IMR-90 (cell line): ENCODE results near the gene TIA1. TPM values are rescaled to one million over a fixed set of nuclear protein-coding genes. Genes with fewer than 3 reads are reported as not detected.

Experiments used
- ATAC-seq: fragments of 200-7000 bp; cut with Tn5 transposase; 2 replicates; pipeline ENCODE4 v1.9.1; 2020; ENCODE audit warnings: low read depth, mild to moderate bottlenecking, moderate library complexity
- BruUV-seq: library from RNA; stranded (reverse); fragments of 400-500 nt; replicated peaks from 2 replicates; lab custom pipeline; 2021; lab: Mats Ljungman, UMichigan
- CTCF ChIA-PET: fragments of 300-600 bp; formaldehyde crosslinking; extraction: SDS; loops from one replicate; lab custom pipeline; 2021; ENCODE audit warnings: antibody characterized with exemption; lab: Yijun Ruan, JAX
- POLR2A ChIA-PET: fragments of 300-600 bp; sonication (Branson Sonifier 250); formaldehyde crosslinking; loops from one replicate; lab custom pipeline; 2022; ENCODE audit warnings: antibody characterized with exemption; ENCODE audit not compliant: unreplicated experiment; lab: Charles Lee
- DNase-seq: peaks from one replicate; pipeline ENCODE4 v3.0.0; 2013
- H2AFZ ChIP-seq: replicated peaks from 2 replicates; pipeline ENCODE3; 2013; ENCODE audit warnings: low read length, mild to moderate bottlenecking; ENCODE audit not compliant: poor library complexity
- H2AK5ac ChIP-seq: 2 replicates; pipeline ENCODE4 v1.6.1; 2013; ENCODE audit warnings: low read depth, low read length, inconsistent platforms
- H2AK9ac ChIP-seq: replicated peaks from 2 replicates; pipeline ENCODE3; 2013; ENCODE audit warnings: mild to moderate bottlenecking, low read depth, low read length, moderate library complexity; ENCODE audit not compliant: poor library complexity
- H2BK120ac ChIP-seq: 2 replicates; pipeline ENCODE4 v1.6.1; 2013; ENCODE audit warnings: low read depth, low read length, inconsistent platforms
- H2BK15ac ChIP-seq: 3 replicates; pipeline ENCODE4 v1.6.1; 2013; ENCODE audit warnings: low read depth, low read length, inconsistent platforms
- H2BK20ac ChIP-seq: 2 replicates; pipeline ENCODE4 v1.6.1; 2013; ENCODE audit warnings: low read depth, mild to moderate bottlenecking, inconsistent platforms, low read length, moderate library complexity
- H2BK5ac ChIP-seq: 2 replicates; pipeline ENCODE4 v1.6.1; 2013; ENCODE audit warnings: mild to moderate bottlenecking, low read depth, low read length, inconsistent platforms; ENCODE audit not compliant: poor library complexity, severe bottlenecking
- H3K14ac ChIP-seq: replicated peaks from 2 replicates; pipeline ENCODE4 v1.6.1; 2013; ENCODE audit warnings: low read depth, low read length, inconsistent platforms
- H3K18ac ChIP-seq: 2 replicates; pipeline ENCODE4 v1.6.1; 2013; ENCODE audit warnings: low read depth, low read length, control low read depth
- H3K23ac ChIP-seq: 2 replicates; pipeline ENCODE4 v1.6.1; 2013; ENCODE audit warnings: low read depth, low read length, inconsistent platforms
- H3K27ac ChIP-seq: 2 replicates; pipeline ENCODE4 v1.5.1; 2013; ENCODE audit warnings: mild to moderate bottlenecking, control low read depth, low read length; ENCODE audit not compliant: insufficient read depth
- H3K27me3 ChIP-seq: 2 replicates; pipeline ENCODE4 v1.6.1; 2013; ENCODE audit warnings: low read length; ENCODE audit not compliant: control insufficient read depth, insufficient read depth
- H3K36me3 ChIP-seq: 2 replicates; pipeline ENCODE4 v1.6.1; 2013; ENCODE audit warnings: low read length, mixed read lengths; ENCODE audit not compliant: control insufficient read depth, insufficient read depth
- H3K4ac ChIP-seq: 2 replicates; pipeline ENCODE4 v1.6.1; 2013; ENCODE audit warnings: low read depth, low read length, inconsistent platforms
- H3K4me1 ChIP-seq: 2 replicates; pipeline ENCODE4 v1.6.1; 2013; ENCODE audit warnings: low read length, mixed read lengths; ENCODE audit not compliant: control insufficient read depth, insufficient read depth
- H3K4me2 ChIP-seq: 2 replicates; pipeline ENCODE4 v1.6.1; 2013; ENCODE audit warnings: low read depth, mild to moderate bottlenecking, control low read depth, low read length, moderate library complexity
- H3K4me3 ChIP-seq: 2 replicates; pipeline ENCODE4 v1.5.1; 2013; ENCODE audit warnings: low read depth, mild to moderate bottlenecking, control low read depth, low read length, moderate library complexity; ENCODE audit not compliant: insufficient read depth
- H3K56ac ChIP-seq: 2 replicates; pipeline ENCODE4 v1.6.1; 2013; ENCODE audit warnings: low read length, inconsistent platforms; ENCODE audit not compliant: insufficient read depth; ENCODE audit errors: extremely low read depth
- H3K79me1 ChIP-seq, 2 experiments: 2 replicates each; pipeline ENCODE4 v1.6.1; 2013; ENCODE audit warnings: low read length in 2 of 2, inconsistent platforms in 1 of 2, low read depth in 1 of 2
- H3K9ac ChIP-seq: 2 replicates; pipeline ENCODE4 v1.6.1; 2013; ENCODE audit warnings: low read depth, low read length, control low read depth
- H3K9me1 ChIP-seq: 2 replicates; pipeline ENCODE4 v1.6.1; 2013; ENCODE audit warnings: low read length, inconsistent platforms; ENCODE audit not compliant: insufficient read depth
- H3K9me3 ChIP-seq: 2 replicates; pipeline ENCODE4 v1.6.1; 2013; ENCODE audit warnings: low read length; ENCODE audit not compliant: control insufficient read depth, insufficient read depth
- H4K20me1 ChIP-seq: 2 replicates; pipeline ENCODE4 v1.6.1; 2013; ENCODE audit warnings: low read length, inconsistent platforms; ENCODE audit not compliant: insufficient read depth
- H4K5ac ChIP-seq: 2 replicates; pipeline ENCODE4 v1.6.1; 2013; ENCODE audit warnings: mild to moderate bottlenecking, low read depth, low read length, control low read depth
- H4K8ac ChIP-seq, 2 experiments: 2 replicates each; pipeline ENCODE4 v1.6.1; 2013; ENCODE audit warnings: low read depth in 2 of 2, low read length in 2 of 2, control low read depth in 1 of 2, inconsistent platforms in 1 of 2
- H4K91ac ChIP-seq: 2 replicates; pipeline ENCODE4 v1.6.1; 2013; ENCODE audit warnings: low read depth, low read length, inconsistent platforms; ENCODE audit not compliant: insufficient read depth
- CEBPB ChIP-seq: IDR thresholded peaks from 2 replicates; pipeline ENCODE4 v1.6.1; 2012; ENCODE audit warnings: low read depth, low read length, improper control_type of control experiment
- CHD1 ChIP-seq: IDR thresholded peaks from 2 replicates; pipeline ENCODE4 v1.6.1; 2012; ENCODE audit warnings: low read depth, low read length, improper control_type of control experiment
- CTCF ChIP-seq: conservative IDR thresholded peaks from 2 replicates; pipeline ENCODE4 v1.5.1; 2012; ENCODE audit warnings: mild to moderate bottlenecking, low read depth, low read length, improper control_type of control experiment
- ELK1 ChIP-seq: fragments of 150-350 bp; IDR thresholded peaks from 2 replicates; pipeline ENCODE4 v1.6.1; 2016; ENCODE audit warnings: low read depth, mild to moderate bottlenecking, low read length, moderate library complexity, borderline replicate concordance
- FOS ChIP-seq: fragments of 150-350 bp; IDR thresholded peaks from 2 replicates; pipeline ENCODE4 v1.6.1; 2016; ENCODE audit warnings: low read depth, low read length
- MAFK ChIP-seq: IDR thresholded peaks from 2 replicates; pipeline ENCODE4 v1.6.1; 2012; ENCODE audit warnings: low read depth, low read length, improper control_type of control experiment
- MAZ ChIP-seq: IDR thresholded peaks from 2 replicates; pipeline ENCODE4 v1.6.1; 2012; ENCODE audit warnings: low read depth, mild to moderate bottlenecking, low read length, improper control_type of control experiment, moderate library complexity, borderline replicate concordance
- MXI1 ChIP-seq: IDR thresholded peaks from 2 replicates; pipeline ENCODE4 v1.6.1; 2012; ENCODE audit warnings: low read depth, mild to moderate bottlenecking, low read length, moderate library complexity, borderline replicate concordance
- NFE2L2 ChIP-seq: fragments of 150-350 bp; IDR thresholded peaks from 2 replicates; pipeline ENCODE4 v1.6.1; 2016; ENCODE audit warnings: low read depth, mild to moderate bottlenecking, low read length
- POLR2A ChIP-seq: IDR thresholded peaks from 2 replicates; pipeline ENCODE4 v1.6.1; 2012; ENCODE audit warnings: mild to moderate bottlenecking, low read depth, low read length
- RAD21 ChIP-seq: IDR thresholded peaks from 2 replicates; pipeline ENCODE4 v1.6.1; 2012; ENCODE audit warnings: low read length, improper control_type of control experiment
- RCOR1 ChIP-seq: IDR thresholded peaks from 2 replicates; pipeline ENCODE4 v1.6.1; 2012; ENCODE audit warnings: mild to moderate bottlenecking, low read length, improper control_type of control experiment; ENCODE audit not compliant: insufficient replicate concordance
- RFX5 ChIP-seq: IDR thresholded peaks from 2 replicates; pipeline ENCODE4 v1.8.0; 2012; ENCODE audit warnings: low read depth, mild to moderate bottlenecking, low read length, moderate library complexity
- SMC3 ChIP-seq: fragments of 150-350 bp; IDR thresholded peaks from 2 replicates; pipeline ENCODE4 v1.6.1; 2016; ENCODE audit warnings: low read depth, mild to moderate bottlenecking, antibody characterized with exemption, low read length, moderate library complexity
- USF2 ChIP-seq: fragments of 150-350 bp; IDR thresholded peaks from 2 replicates; pipeline ENCODE4 v1.6.1; 2017; ENCODE audit warnings: mild to moderate bottlenecking, antibody characterized with exemption, low read length, low read depth
- WGBS, 2 experiments: methylation state at CpG; one replicate each; pipeline versions ENCODE4 v1.1.5 to v1.1.7; 2013; ENCODE audit warnings: missing lambda C conversion rate in 2 of 2; ENCODE audit not compliant: insufficient read length in 1 of 2; ENCODE audit errors: extremely low coverage in 2 of 2; 5-methylcytosine and 5-hydroxymethylcytosine counted together
- dilution Hi-C: fragments of 300-500 bp; cut with HindIII; formaldehyde crosslinking; loops from one replicate; pipeline ENCODE4 v1.14.3; 2018; ENCODE audit warnings: low sequenced_read_pairs; ENCODE audit not compliant: unreplicated experiment
- in situ Hi-C: fragments of 300-500 bp; cut with MboI; formaldehyde crosslinking; loops from 3 replicates; pipeline ENCODE4 v1.14.3; 2019; ENCODE audit warnings: low sequenced_read_pairs, inconsistent platforms, mixed read lengths
- intact Hi-C: fragments of 100-400 bp; cut with micrococcal nuclease; formaldehyde crosslinking; loops from 2 replicates; pipeline ENCODE4 v1.10.0; 2022
- polyA plus RNA-seq, 3 experiments: library from polyadenylated mRNA; depleted of rRNA; stranded (reverse); fragments of >200 nt; gene quantifications; 2 replicates each; pipeline ENCODE4 v1.2.3, GENCODE V29; 2012; ENCODE audit warnings: low replicate concordance in 1 of 3
- total RNA-seq: library from RNA; depleted of rRNA; stranded (reverse); fragments of >200 nt; gene quantifications from 2 replicates; pipeline ENCODE4 v1.2.3, GENCODE V29; 2012

TIA1 gene
- total and polyA plus RNA-seq, 2 of the 4 experiments (the other 2 are of a cell fraction), result 72.7 to 103 TPM

DNA sequence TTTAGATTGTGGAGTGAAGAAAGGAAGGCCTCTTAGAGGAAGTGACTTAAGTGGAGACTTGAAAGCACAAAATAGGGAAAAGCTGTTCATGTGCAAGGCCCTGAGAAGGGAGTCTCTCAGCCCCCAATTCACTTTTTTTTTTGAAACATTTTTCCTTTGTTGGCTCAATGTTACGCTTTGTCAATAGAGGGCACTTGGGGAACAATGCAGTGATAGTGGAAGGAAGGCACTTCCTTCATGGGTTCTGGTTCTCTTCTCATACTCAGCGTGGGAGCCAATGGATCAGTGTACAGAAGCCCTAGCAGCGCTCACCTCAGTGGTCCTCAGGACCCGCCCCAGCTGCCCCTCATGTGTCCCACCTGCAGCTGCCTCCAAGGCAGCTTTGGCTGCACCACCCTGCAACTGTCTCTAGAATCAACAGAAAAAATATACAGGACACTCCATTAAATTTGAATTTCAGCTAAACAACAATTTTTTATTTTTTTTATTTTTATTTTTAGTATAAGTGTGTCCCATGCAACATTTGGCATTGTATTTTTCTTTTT is 49.0 kb downstream of the TIA1 start:
- ChIA-PET CTCF (interaction anchor here (0.6 kb wide), 1 partner anchor 113 kb away, joined by 4 read pairs; no protein-coding TSS in a partner anchor), POLR2A (no interaction called here)
- dilution Hi-C loops, result no loop called here
- Histone ChIP-seq H3K18ac (no peak overlapping the region), H3K27me3 (no peaks in the 10 kb centered on the region), H4K5ac (no peak overlapping the region), H3K14ac (no peak overlapping the region), H3K36me3 (no peaks in the 10 kb centered on the region), H3K4me3 (no peak overlapping the region), H4K8ac (no peak overlapping the region), H3K23ac (no peak overlapping the region), H2BK20ac (no peak overlapping the region), H3K56ac (no peak overlapping the region), H3K9me1 (no peaks in the 10 kb centered on the region), H3K4ac (no peak overlapping the region), H2AK5ac (no peak overlapping the region), H3K9me3 (no peaks in the 10 kb centered on the region), H3K9ac (no peak overlapping the region), H3K27ac (no peak overlapping the region), H2AK9ac (no peak overlapping the region), H4K20me1 (no peaks in the 10 kb centered on the region), H2BK5ac (no peak overlapping the region), H2AFZ (no peak overlapping the region), H3K79me1 (no peaks in the 10 kb centered on the region), H3K4me1 (no peaks in the 10 kb centered on the region), H3K4me2 (no peak overlapping the region), H2BK120ac (no peak overlapping the region), H2BK15ac (no peak overlapping the region), H4K91ac (no peak overlapping the region)
- in situ Hi-C loops, result no loop called here
- TF ChIP-seq FOS (no peak), CEBPB (no peak), USF2 (no peak), RAD21 (no peak), ELK1 (no peak), MAFK (no peak), NFE2L2 (no peak), RCOR1 (no peak), POLR2A (no peak), CTCF (no peak), MXI1 (no peak), SMC3 (no peak), CHD1 (no peak), RFX5 (no peak), MAZ (no peak)
- intact Hi-C loops, result no loop called here
- ATAC-seq (no peak), DNase-seq (no peak)
- 64% methylated on average over 2 of the region's 4 CpGs; no CpG with 5 or more reads in 1 of the 2 experiments for WGBS, 2 experiments
- BruUV-seq, result no TSS peak
